WTC11 (cell line): Measurements from ENCODE around the gene PDLIM5. TPM values are rescaled to one million over a fixed set of nuclear protein-coding genes. Genes with fewer than 3 reads are reported as not detected.

ENCODE experiments used
- ATAC-seq: fragments of 200-7000 bp; cut with Tn5 transposase; 2 replicates; pipeline ENCODE4 v1.10.0; 2021; ENCODE audit warnings: mild to moderate bottlenecking, moderate library complexity
- CTCF ChIA-PET: fragments of 300-600 bp; sonication (Branson Sonifier 250); formaldehyde crosslinking; loops from one replicate; lab custom pipeline; 2021; ENCODE audit warnings: antibody characterized with exemption; lab: Charles Lee
- POLR2A ChIA-PET: fragments of 350-600 bp; sonication (Branson Sonifier 250); formaldehyde crosslinking; loops from one replicate; lab custom pipeline; 2021; ENCODE audit warnings: antibody characterized with exemption; lab: Charles Lee
- DNase-seq: peaks from one replicate; pipeline ENCODE4 v3.0.0; 2021; ENCODE audit warnings: low spot score
- H3K27ac Mint-ChIP-seq: 2 replicates; pipeline ENCODE4 v1.8.0; 2021; ENCODE audit warnings: mixed read lengths
- H3K27me3 Mint-ChIP-seq: 2 replicates; pipeline ENCODE4 v1.8.0; 2021; ENCODE audit warnings: low read depth, mild to moderate bottlenecking, moderate library complexity, mixed read lengths
- H3K36me3 Mint-ChIP-seq: 2 replicates; pipeline ENCODE4 v1.8.0; 2021; ENCODE audit warnings: mixed read lengths
- H3K4me1 Mint-ChIP-seq: 2 replicates; pipeline ENCODE4 v1.8.0; 2022; ENCODE audit warnings: mixed read lengths
- H3K4me3 Mint-ChIP-seq: 2 replicates; pipeline ENCODE4 v1.8.0; 2021; ENCODE audit warnings: mild to moderate bottlenecking, moderate library complexity, mixed read lengths
- H3K9me3 Mint-ChIP-seq: 2 replicates; pipeline ENCODE4 v1.8.0; 2021; ENCODE audit warnings: mixed read lengths
- CREB1 ChIP-seq: sonication (generic); formaldehyde crosslinking; IDR thresholded peaks from 2 replicates; pipeline ENCODE4 v1.8.0; 2023; ENCODE audit warnings: mild to moderate bottlenecking, missing genetic modification reagents
- GTF2I ChIP-seq: fragments of 250-450 bp; sonication (Bioruptor Pico); conservative IDR thresholded peaks from 2 replicates; pipeline ENCODE4 v1.4.0; 2021; ENCODE audit warnings: mild to moderate bottlenecking
- NR3C1 ChIP-seq: sonication (generic); formaldehyde crosslinking; conservative IDR thresholded peaks from 2 replicates; pipeline ENCODE4 v1.8.1; 2023; ENCODE audit warnings: low read depth, mild to moderate bottlenecking, missing genetic modification reagents
- PRDM15 ChIP-seq: sonication (generic); formaldehyde crosslinking; IDR thresholded peaks from 2 replicates; pipeline ENCODE4 v1.8.0; 2022; ENCODE audit warnings: missing genetic modification reagents
- RORB ChIP-seq: fragments of 250-450 bp; sonication (Bioruptor Pico); IDR thresholded peaks from 2 replicates; pipeline ENCODE4 v1.9.0; 2021; ENCODE audit warnings: mild to moderate bottlenecking
- TEAD4 ChIP-seq: sonication (generic); formaldehyde crosslinking; IDR thresholded peaks from 2 replicates; pipeline ENCODE4 v1.8.0; 2022; ENCODE audit warnings: mild to moderate bottlenecking, missing genetic modification reagents
- ZBTB21 ChIP-seq: sonication (generic); formaldehyde crosslinking; IDR thresholded peaks from 2 replicates; pipeline ENCODE4 v1.8.1; 2023; ENCODE audit warnings: mild to moderate bottlenecking, missing genetic modification reagents, borderline replicate concordance
- ZNF263 ChIP-seq: sonication (generic); formaldehyde crosslinking; IDR thresholded peaks from 2 replicates; pipeline ENCODE4 v1.8.1; 2022; ENCODE audit warnings: low read depth, mild to moderate bottlenecking, moderate library complexity, missing genetic modification reagents
- ZNF281 ChIP-seq: sonication (generic); formaldehyde crosslinking; IDR thresholded peaks from 2 replicates; pipeline ENCODE4 v1.8.0; 2023; ENCODE audit warnings: mild to moderate bottlenecking, missing genetic modification reagents
- ZNF317 ChIP-seq: sonication (generic); formaldehyde crosslinking; IDR thresholded peaks from 2 replicates; pipeline ENCODE4 v1.8.1; 2023; ENCODE audit warnings: low read depth, mild to moderate bottlenecking, moderate library complexity, missing genetic modification reagents, borderline replicate concordance
- ZNF396 ChIP-seq: fragments of 250-450 bp; sonication (Bioruptor Pico); IDR thresholded peaks from 2 replicates; pipeline ENCODE4 v1.8.0; 2021; ENCODE audit warnings: mild to moderate bottlenecking, moderate library complexity, borderline replicate concordance
- ZNF423 ChIP-seq: fragments of 250-450 bp; sonication (Bioruptor Pico); IDR thresholded peaks from 2 replicates; pipeline ENCODE4 v2.1.2; 2022; ENCODE audit warnings: mild to moderate bottlenecking, moderate library complexity
- ZNF671 ChIP-seq: fragments of 250-450 bp; sonication (Bioruptor Pico); IDR thresholded peaks from 2 replicates; pipeline ENCODE4 v1.8.0; 2021; ENCODE audit warnings: mild to moderate bottlenecking
- total RNA-seq: library from RNA; stranded (reverse); gene quantifications from 3 replicates; pipeline ENCODE4 v1.2.3, GENCODE V29; 2021
- TF ChIP-seq, protein P1 (sequence below): fragments of 250-450 bp; sonication (Bioruptor Pico); IDR thresholded peaks from 2 replicates; pipeline ENCODE4 v1.9.0; 2021; ENCODE audit warnings: mild to moderate bottlenecking
- TF ChIP-seq, protein P2 (sequence below): fragments of 250-450 bp; sonication (Bioruptor Pico); conservative IDR thresholded peaks from 2 replicates; pipeline ENCODE4 v1.9.0; 2021; ENCODE audit warnings: mild to moderate bottlenecking
- TF ChIP-seq, protein P3 (sequence below): sonication (generic); formaldehyde crosslinking; IDR thresholded peaks from 2 replicates; pipeline ENCODE4 v1.8.0; 2023; ENCODE audit warnings: missing genetic modification reagents, mild to moderate bottlenecking, borderline replicate concordance

PDLIM5 gene
- total RNA-seq, 1 experiment from 2014 or later, result 51.5 TPM

- H3K36me3 Mint-ChIP-seq, result no peaks in the 10 kb centered on the region
- peaks cover 18% of the 10 kb centered on the region for H3K4me1 Mint-ChIP-seq
- H3K4me3 Mint-ChIP-seq, result no peak overlapping the region
- TF ChIP-seq CREB1 (CRISPR knock-in tag) (no peak), ZNF396 (no peak), ZNF671 (CRISPR knock-in tag) (no peak), ZBTB21 (CRISPR knock-in tag) (no peak), ZNF263 (CRISPR knock-in tag) (no peak), ZNF317 (no peak), GTF2I (CRISPR knock-in tag) (no peak), NR3C1 (CRISPR knock-in tag) (no peak), ZNF423 (CRISPR knock-in tag) (no peak), RORB (CRISPR knock-in tag) (no peak), ZNF281 (CRISPR knock-in tag) (no peak), PRDM15 (CRISPR knock-in tag) (no peak), TEAD4 (no peak)
- TF ChIP-seq, protein P1, sequence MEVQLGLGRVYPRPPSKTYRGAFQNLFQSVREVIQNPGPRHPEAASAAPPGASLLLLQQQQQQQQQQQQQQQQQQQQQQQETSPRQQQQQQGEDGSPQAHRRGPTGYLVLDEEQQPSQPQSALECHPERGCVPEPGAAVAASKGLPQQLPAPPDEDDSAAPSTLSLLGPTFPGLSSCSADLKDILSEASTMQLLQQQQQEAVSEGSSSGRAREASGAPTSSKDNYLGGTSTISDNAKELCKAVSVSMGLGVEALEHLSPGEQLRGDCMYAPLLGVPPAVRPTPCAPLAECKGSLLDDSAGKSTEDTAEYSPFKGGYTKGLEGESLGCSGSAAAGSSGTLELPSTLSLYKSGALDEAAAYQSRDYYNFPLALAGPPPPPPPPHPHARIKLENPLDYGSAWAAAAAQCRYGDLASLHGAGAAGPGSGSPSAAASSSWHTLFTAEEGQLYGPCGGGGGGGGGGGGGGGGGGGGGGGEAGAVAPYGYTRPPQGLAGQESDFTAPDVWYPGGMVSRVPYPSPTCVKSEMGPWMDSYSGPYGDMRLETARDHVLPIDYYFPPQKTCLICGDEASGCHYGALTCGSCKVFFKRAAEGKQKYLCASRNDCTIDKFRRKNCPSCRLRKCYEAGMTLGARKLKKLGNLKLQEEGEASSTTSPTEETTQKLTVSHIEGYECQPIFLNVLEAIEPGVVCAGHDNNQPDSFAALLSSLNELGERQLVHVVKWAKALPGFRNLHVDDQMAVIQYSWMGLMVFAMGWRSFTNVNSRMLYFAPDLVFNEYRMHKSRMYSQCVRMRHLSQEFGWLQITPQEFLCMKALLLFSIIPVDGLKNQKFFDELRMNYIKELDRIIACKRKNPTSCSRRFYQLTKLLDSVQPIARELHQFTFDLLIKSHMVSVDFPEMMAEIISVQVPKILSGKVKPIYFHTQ, result no peak
- TF ChIP-seq, protein P2, sequence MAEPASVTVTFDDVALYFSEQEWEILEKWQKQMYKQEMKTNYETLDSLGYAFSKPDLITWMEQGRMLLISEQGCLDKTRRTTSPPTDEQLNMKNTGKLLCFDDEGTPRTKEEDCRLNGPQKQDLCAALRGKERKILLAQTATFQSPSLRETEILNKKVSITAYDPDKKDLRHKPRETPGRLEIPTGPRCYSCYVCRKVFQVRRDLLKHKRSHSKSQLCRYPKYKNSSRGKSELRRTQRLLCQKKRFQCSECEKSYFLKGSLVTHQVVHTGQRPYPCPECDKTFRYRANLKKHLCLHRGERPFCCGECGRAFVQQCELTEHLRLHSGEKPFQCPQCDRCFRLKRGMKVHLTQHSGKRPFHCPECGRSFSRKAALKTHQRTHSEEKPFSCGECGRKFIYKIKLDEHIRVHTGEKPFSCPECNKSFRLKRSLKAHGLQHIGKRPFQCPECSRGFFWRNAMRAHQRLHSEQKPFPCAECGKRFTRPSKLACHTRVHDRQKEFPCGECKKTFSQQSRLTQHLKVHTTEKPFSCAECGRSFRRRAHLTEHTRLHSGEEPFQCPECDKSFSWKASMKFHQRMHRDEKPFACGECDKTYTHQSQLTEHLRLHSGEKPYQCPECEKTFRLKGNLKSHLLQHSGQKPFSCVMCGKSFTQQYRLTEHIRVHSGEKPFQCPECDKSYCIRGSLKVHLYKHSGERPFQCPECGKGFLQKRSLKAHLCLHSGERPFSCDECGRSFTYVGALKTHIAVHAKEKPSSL, result no peak
- TF ChIP-seq, protein P3, sequence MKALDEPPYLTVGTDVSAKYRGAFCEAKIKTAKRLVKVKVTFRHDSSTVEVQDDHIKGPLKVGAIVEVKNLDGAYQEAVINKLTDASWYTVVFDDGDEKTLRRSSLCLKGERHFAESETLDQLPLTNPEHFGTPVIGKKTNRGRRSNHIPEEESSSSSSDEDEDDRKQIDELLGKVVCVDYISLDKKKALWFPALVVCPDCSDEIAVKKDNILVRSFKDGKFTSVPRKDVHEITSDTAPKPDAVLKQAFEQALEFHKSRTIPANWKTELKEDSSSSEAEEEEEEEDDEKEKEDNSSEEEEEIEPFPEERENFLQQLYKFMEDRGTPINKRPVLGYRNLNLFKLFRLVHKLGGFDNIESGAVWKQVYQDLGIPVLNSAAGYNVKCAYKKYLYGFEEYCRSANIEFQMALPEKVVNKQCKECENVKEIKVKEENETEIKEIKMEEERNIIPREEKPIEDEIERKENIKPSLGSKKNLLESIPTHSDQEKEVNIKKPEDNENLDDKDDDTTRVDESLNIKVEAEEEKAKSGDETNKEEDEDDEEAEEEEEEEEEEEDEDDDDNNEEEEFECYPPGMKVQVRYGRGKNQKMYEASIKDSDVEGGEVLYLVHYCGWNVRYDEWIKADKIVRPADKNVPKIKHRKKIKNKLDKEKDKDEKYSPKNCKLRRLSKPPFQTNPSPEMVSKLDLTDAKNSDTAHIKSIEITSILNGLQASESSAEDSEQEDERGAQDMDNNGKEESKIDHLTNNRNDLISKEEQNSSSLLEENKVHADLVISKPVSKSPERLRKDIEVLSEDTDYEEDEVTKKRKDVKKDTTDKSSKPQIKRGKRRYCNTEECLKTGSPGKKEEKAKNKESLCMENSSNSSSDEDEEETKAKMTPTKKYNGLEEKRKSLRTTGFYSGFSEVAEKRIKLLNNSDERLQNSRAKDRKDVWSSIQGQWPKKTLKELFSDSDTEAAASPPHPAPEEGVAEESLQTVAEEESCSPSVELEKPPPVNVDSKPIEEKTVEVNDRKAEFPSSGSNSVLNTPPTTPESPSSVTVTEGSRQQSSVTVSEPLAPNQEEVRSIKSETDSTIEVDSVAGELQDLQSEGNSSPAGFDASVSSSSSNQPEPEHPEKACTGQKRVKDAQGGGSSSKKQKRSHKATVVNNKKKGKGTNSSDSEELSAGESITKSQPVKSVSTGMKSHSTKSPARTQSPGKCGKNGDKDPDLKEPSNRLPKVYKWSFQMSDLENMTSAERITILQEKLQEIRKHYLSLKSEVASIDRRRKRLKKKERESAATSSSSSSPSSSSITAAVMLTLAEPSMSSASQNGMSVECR (CRISPR knock-in tag), result no peak
- ChIA-PET POLR2A (no interaction called here), CTCF (no interaction called here)
- H3K27me3 Mint-ChIP-seq, result no peaks in the 10 kb centered on the region
- ATAC-seq (no peak), DNase-seq (no peak)
- peaks cover 13% of the 10 kb centered on the region for H3K9me3 Mint-ChIP-seq
- H3K27ac Mint-ChIP-seq, result no peak overlapping the region; the same call in 1 of the 2 replicates
Observed at GRCh38 chr4:94546949-94547348, 95.2 kb downstream of the PDLIM5 start.
